CD8-positive, alpha-beta memory T cell (primary cell): ENCODE results near the gene TNNI3K. TPM values are rescaled to one million over a fixed set of nuclear protein-coding genes. Genes with fewer than 3 reads are reported as not detected.

Experiments used
- CTCF ChIA-PET: fragments of 350-600 bp; sonication (Branson Sonifier 250); formaldehyde crosslinking; loops from one replicate; lab custom pipeline; 2021; ENCODE audit warnings: antibody characterized with exemption; lab: Charles Lee
- POLR2A ChIA-PET: fragments of 350-600 bp; sonication (Branson Sonifier 250); formaldehyde crosslinking; loops from one replicate; lab custom pipeline; 2021; ENCODE audit warnings: antibody characterized with exemption; lab: Charles Lee
- DNase-seq, 5 donors: peaks; one replicate each; pipeline versions ENCODE4 v3.0.0 to v3.0.0-alpha.2; 2020 to 2022; ENCODE audit warnings: mixed read lengths in 1 of 5
- H3K27ac ChIP-seq: one replicate; pipeline ENCODE4 v1.7.0; 2013; ENCODE audit warnings: low read depth, mild to moderate bottlenecking, low read length, moderate library complexity
- H3K27me3 ChIP-seq: 2 replicates; pipeline ENCODE4 v1.7.0; 2013; ENCODE audit warnings: low read length, mild to moderate bottlenecking; ENCODE audit not compliant: insufficient read depth, poor library complexity, severe bottlenecking
- H3K36me3 ChIP-seq: 2 replicates; pipeline ENCODE4 v1.7.0; 2013; ENCODE audit warnings: mild to moderate bottlenecking, low read length, moderate library complexity; ENCODE audit not compliant: insufficient read depth
- H3K4me1 ChIP-seq: 2 replicates; pipeline ENCODE4 v1.7.0; 2013; ENCODE audit warnings: mild to moderate bottlenecking, low read length, moderate library complexity; ENCODE audit not compliant: insufficient read depth
- H3K4me3 ChIP-seq: 2 replicates; pipeline ENCODE4 v1.7.0; 2013; ENCODE audit warnings: mild to moderate bottlenecking, low read length
- H3K9me3 ChIP-seq: 2 replicates; pipeline ENCODE4 v1.7.0; 2013; ENCODE audit warnings: mild to moderate bottlenecking, low read length
- H3K27ac Mint-ChIP-seq, 8 donors: one replicate each; pipeline ENCODE4 v1.8.0; 2020 to 2021; ENCODE audit warnings: mixed read lengths in 8 of 8, mild to moderate bottlenecking in 6 of 8, inconsistent platforms in 3 of 8, moderate library complexity in 3 of 8
- H3K27me3 Mint-ChIP-seq, 2 donors: one replicate each; pipeline ENCODE4 v1.8.0; 2020 to 2021; ENCODE audit warnings: mixed read lengths in 2 of 2, mild to moderate bottlenecking in 1 of 2, moderate library complexity in 1 of 2
- H3K36me3 Mint-ChIP-seq, 3 donors: one replicate each; pipeline ENCODE4 v1.8.0; 2020 to 2021; ENCODE audit warnings: mixed read lengths in 3 of 3, inconsistent platforms in 1 of 3, mild to moderate bottlenecking in 1 of 3
- H3K4me1 Mint-ChIP-seq, 3 donors: one replicate each; pipeline ENCODE4 v1.8.0; 2020 to 2021; ENCODE audit warnings: mixed read lengths in 3 of 3, inconsistent platforms in 1 of 3, mild to moderate bottlenecking in 1 of 3
- H3K4me3 Mint-ChIP-seq, 7 donors: one replicate each; pipeline ENCODE4 v1.8.0; 2020 to 2021; ENCODE audit warnings: mixed read lengths in 7 of 7, mild to moderate bottlenecking in 6 of 7, moderate library complexity in 4 of 7, inconsistent platforms in 2 of 7
- H3K9me3 Mint-ChIP-seq, 5 donors: one replicate each; pipeline ENCODE4 v1.8.0; 2020 to 2022; ENCODE audit warnings: mixed read lengths in 5 of 5, mild to moderate bottlenecking in 3 of 5, moderate library complexity in 2 of 5, inconsistent platforms in 1 of 5
- polyA plus RNA-seq: library from polyadenylated mRNA; unstranded; fragments of 300-500 nt; fragmentation: Illumina TruSeq; gene quantifications from one replicate; pipeline ENCODE4 v1.2.3, GENCODE V29; 2021
- total RNA-seq, 2 experiments: library from RNA; stranded (reverse); gene quantifications; one replicate each; pipeline ENCODE4 v1.2.3, GENCODE V29; 2021

TNNI3K gene
- total and polyA plus RNA-seq, 3 experiments from 2014 or later: 0.38 TPM; not detected in 2

- Histone ChIP-seq H3K4me3 (no peak overlapping the region), H3K27me3 (no peaks in the 10 kb centered on the region), H3K9me3 (no peaks in the 10 kb centered on the region), H3K4me1 (no peaks in the 10 kb centered on the region), H3K27ac (no peak overlapping the region), H3K36me3 (no peaks in the 10 kb centered on the region)
- Mint-ChIP-seq H3K4me3 (no peak overlapping the region), H3K4me1 (no peaks in the 10 kb centered on the region), H3K36me3 (no peaks in the 10 kb centered on the region), H3K27ac (no peak overlapping the region), H3K9me3 (peaks cover 0 to 2% (median 0%) of the 10 kb centered on the region in 5 donors), H3K27me3 (no peaks in the 10 kb centered on the region)
- ChIA-PET POLR2A (no interaction called here), CTCF (no interaction called here)
- no peak for DNase-seq
Observed at GRCh38 chr1:74420467-74420866, 185.3 kb downstream of the TNNI3K start.

- no peak overlapping the region for H3K27ac ChIP-seq
- Mint-ChIP-seq H3K27me3 (no peaks in the 10 kb centered on the region), H3K4me3 (no peak overlapping the region), H3K9me3 (peaks cover 0 to 2% (median 0%) of the 10 kb centered on the region in 5 donors), H3K36me3 (no peaks in the 10 kb centered on the region), H3K27ac (no peak overlapping the region), H3K4me1 (no peaks in the 10 kb centered on the region)
- ChIA-PET POLR2A (no interaction called here), CTCF (no interaction called here)
- no peak overlapping the region for H3K4me3 ChIP-seq
- H3K9me3 ChIP-seq: no peaks in the 10 kb centered on the region
- H3K36me3 ChIP-seq: no peaks in the 10 kb centered on the region
- no peaks in the 10 kb centered on the region for H3K4me1 ChIP-seq
- no peaks in the 10 kb centered on the region for H3K27me3 ChIP-seq
- DNase-seq: no peak
Observed at GRCh38 chr1:74422421-74423292, 187.5 kb downstream of the TNNI3K start.

GRCh38 chr1:74423471-74423870 lies 188.3 kb downstream of the TNNI3K start:
- DNase-seq: no peak
- no peak overlapping the region for H3K27ac ChIP-seq
- H3K4me3 Mint-ChIP-seq: no peak overlapping the region
- CTCF ChIA-PET: no interaction called here
- no peaks in the 10 kb centered on the region for H3K36me3 ChIP-seq
- H3K9me3 Mint-ChIP-seq: peaks cover 0 to 2% (median 0%) of the 10 kb centered on the region in 5 donors
- H3K36me3 Mint-ChIP-seq: no peaks in the 10 kb centered on the region
- no peaks in the 10 kb centered on the region for H3K4me1 ChIP-seq
- H3K4me1 Mint-ChIP-seq: no peaks in the 10 kb centered on the region
- H3K4me3 ChIP-seq: no peak overlapping the region
- POLR2A ChIA-PET: no interaction called here
- no peaks in the 10 kb centered on the region for H3K27me3 Mint-ChIP-seq
- H3K9me3 ChIP-seq: no peaks in the 10 kb centered on the region
- H3K27me3 ChIP-seq: no peaks in the 10 kb centered on the region
- no peak overlapping the region for H3K27ac Mint-ChIP-seq

GRCh38 chr1:74425676-74426075 lies 190.5 kb downstream of the TNNI3K start:
- H3K9me3 ChIP-seq: no peaks in the 10 kb centered on the region
- H3K4me3 Mint-ChIP-seq: no peak overlapping the region
- no peaks in the 10 kb centered on the region for H3K4me1 ChIP-seq
- DNase-seq: no peak
- H3K27me3 Mint-ChIP-seq: no peaks in the 10 kb centered on the region
- no peak overlapping the region for H3K27ac ChIP-seq
- H3K4me3 ChIP-seq: no peak overlapping the region
- H3K27ac Mint-ChIP-seq: no peak overlapping the region
- H3K36me3 ChIP-seq: no peaks in the 10 kb centered on the region
- H3K36me3 Mint-ChIP-seq: no peaks in the 10 kb centered on the region
- POLR2A ChIA-PET: no interaction called here
- no peaks in the 10 kb centered on the region for H3K27me3 ChIP-seq
- CTCF ChIA-PET: no interaction called here
- H3K4me1 Mint-ChIP-seq: no peaks in the 10 kb centered on the region
- H3K9me3 Mint-ChIP-seq: peaks cover 0 to 2% (median 0%) of the 10 kb centered on the region in 5 donors

- DNase-seq: no peak
- no peaks in the 10 kb centered on the region for H3K4me1 Mint-ChIP-seq
- no peak overlapping the region for H3K4me3 ChIP-seq
- CTCF ChIA-PET: no interaction called here
- peaks cover 0 to 2% (median 0%) of the 10 kb centered on the region in 5 donors for H3K9me3 Mint-ChIP-seq
- no peak overlapping the region for H3K27ac ChIP-seq
- no peak overlapping the region for H3K27ac Mint-ChIP-seq
- H3K9me3 ChIP-seq: no peaks in the 10 kb centered on the region
- no peaks in the 10 kb centered on the region for H3K4me1 ChIP-seq
- H3K4me3 Mint-ChIP-seq: no peak overlapping the region
- POLR2A ChIA-PET: no interaction called here
- no peaks in the 10 kb centered on the region for H3K36me3 Mint-ChIP-seq
- H3K27me3 Mint-ChIP-seq: no peaks in the 10 kb centered on the region
- H3K27me3 ChIP-seq: no peaks in the 10 kb centered on the region
- H3K36me3 ChIP-seq: no peaks in the 10 kb centered on the region
Observed at GRCh38 chr1:74426208-74426937, 191.2 kb downstream of the TNNI3K start.

GRCh38 chr1:74427681-74428080 lies 192.5 kb downstream of the TNNI3K start:
- Mint-ChIP-seq H3K27ac (no peak overlapping the region), H3K4me1 (no peaks in the 10 kb centered on the region), H3K9me3 (peaks cover 0 to 2% (median 0%) of the 10 kb centered on the region in 5 donors), H3K27me3 (no peaks in the 10 kb centered on the region), H3K4me3 (no peak overlapping the region), H3K36me3 (no peaks in the 10 kb centered on the region)
- POLR2A ChIA-PET: no interaction called here
- no peaks in the 10 kb centered on the region for H3K4me1 ChIP-seq
- CTCF ChIA-PET: no interaction called here
- no peak overlapping the region for H3K27ac ChIP-seq
- H3K4me3 ChIP-seq: no peak overlapping the region
- no peaks in the 10 kb centered on the region for H3K9me3 ChIP-seq
- H3K36me3 ChIP-seq: no peaks in the 10 kb centered on the region
- no peaks in the 10 kb centered on the region for H3K27me3 ChIP-seq
- no peak for DNase-seq

- no peak overlapping the region for H3K27ac Mint-ChIP-seq
- Histone ChIP-seq H3K9me3 (no peaks in the 10 kb centered on the region), H3K36me3 (no peaks in the 10 kb centered on the region), H3K4me3 (no peak overlapping the region), H3K4me1 (no peaks in the 10 kb centered on the region), H3K27me3 (no peaks in the 10 kb centered on the region), H3K27ac (no peak overlapping the region)
- POLR2A ChIA-PET: no interaction called here
- DNase-seq: no peak
- peaks cover 0 to 2% (median 0%) of the 10 kb centered on the region in 5 donors for H3K9me3 Mint-ChIP-seq
- H3K27me3 Mint-ChIP-seq: no peaks in the 10 kb centered on the region
- no peaks in the 10 kb centered on the region for H3K4me1 Mint-ChIP-seq
- CTCF ChIA-PET: no interaction called here
- H3K36me3 Mint-ChIP-seq: no peaks in the 10 kb centered on the region
- no peak overlapping the region for H3K4me3 Mint-ChIP-seq
Observed at GRCh38 chr1:74429580-74429979, 194.4 kb downstream of the TNNI3K start.

- no peaks in the 10 kb centered on the region for H3K4me1 Mint-ChIP-seq
- Histone ChIP-seq H3K4me3 (no peak overlapping the region), H3K27ac (no peak overlapping the region), H3K36me3 (no peaks in the 10 kb centered on the region), H3K27me3 (no peaks in the 10 kb centered on the region), H3K4me1 (no peaks in the 10 kb centered on the region), H3K9me3 (no peaks in the 10 kb centered on the region)
- no peak overlapping the region for H3K27ac Mint-ChIP-seq
- DNase-seq: no peak
- POLR2A ChIA-PET: no interaction called here
- H3K9me3 Mint-ChIP-seq: peaks cover 0 to 2% (median 0%) of the 10 kb centered on the region in 5 donors
- no peak overlapping the region for H3K4me3 Mint-ChIP-seq
- CTCF ChIA-PET: no interaction called here
- no peaks in the 10 kb centered on the region for H3K36me3 Mint-ChIP-seq
- no peaks in the 10 kb centered on the region for H3K27me3 Mint-ChIP-seq
Observed at GRCh38 chr1:74430342-74430934, 195.3 kb downstream of the TNNI3K start.
